ENCODE measurements around the gene C20orf204.

C20orf204 gene

DNA sequence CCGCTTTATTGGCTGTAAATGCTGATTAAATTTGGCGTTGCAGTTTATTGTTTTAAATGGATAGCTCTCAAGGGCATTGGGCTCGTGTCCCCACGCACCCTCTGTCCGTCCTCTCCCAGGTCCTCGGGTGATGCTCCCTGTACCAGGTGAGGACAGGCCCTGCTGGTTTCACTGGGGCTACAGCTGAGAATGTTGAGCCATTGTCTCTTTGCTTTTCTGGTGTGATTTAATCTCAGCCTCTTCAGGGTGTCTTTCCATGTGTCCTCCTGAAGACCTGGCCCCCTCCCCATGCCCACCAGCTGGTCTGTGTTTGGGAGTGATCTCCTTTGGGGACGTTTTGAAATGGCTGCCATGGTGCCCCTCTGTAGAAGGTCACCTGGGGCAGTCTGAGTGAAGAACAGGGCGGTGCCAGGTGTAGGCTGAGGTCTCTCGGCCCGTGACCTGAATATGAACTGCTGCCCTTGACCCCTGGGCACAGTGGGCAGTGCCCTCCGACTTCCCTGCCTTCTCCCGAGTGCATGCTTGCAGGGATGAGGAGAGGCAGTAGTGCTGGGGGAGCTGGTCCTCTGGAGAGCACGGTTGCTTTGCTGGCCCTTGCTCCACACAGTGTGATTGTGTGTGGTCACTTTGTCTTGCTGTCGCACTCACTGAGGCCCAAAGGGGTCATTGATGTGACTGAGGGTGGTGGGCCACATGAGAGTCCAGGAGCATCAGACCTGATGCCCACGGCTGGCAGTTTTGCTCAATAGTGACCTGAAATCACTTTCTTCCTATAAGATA is 12.4 kb upstream of the C20orf204 start:
- TF ChIP-seq, protein P1, sequence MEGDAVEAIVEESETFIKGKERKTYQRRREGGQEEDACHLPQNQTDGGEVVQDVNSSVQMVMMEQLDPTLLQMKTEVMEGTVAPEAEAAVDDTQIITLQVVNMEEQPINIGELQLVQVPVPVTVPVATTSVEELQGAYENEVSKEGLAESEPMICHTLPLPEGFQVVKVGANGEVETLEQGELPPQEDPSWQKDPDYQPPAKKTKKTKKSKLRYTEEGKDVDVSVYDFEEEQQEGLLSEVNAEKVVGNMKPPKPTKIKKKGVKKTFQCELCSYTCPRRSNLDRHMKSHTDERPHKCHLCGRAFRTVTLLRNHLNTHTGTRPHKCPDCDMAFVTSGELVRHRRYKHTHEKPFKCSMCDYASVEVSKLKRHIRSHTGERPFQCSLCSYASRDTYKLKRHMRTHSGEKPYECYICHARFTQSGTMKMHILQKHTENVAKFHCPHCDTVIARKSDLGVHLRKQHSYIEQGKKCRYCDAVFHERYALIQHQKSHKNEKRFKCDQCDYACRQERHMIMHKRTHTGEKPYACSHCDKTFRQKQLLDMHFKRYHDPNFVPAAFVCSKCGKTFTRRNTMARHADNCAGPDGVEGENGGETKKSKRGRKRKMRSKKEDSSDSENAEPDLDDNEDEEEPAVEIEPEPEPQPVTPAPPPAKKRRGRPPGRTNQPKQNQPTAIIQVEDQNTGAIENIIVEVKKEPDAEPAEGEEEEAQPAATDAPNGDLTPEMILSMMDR (IDR thresholded peaks at IDR 0.05; ENCODE audit: low read depth, low read length), result no peak
- no peak for DNase-seq (ENCODE audit: extremely low read depth, low read depth)

DNA sequence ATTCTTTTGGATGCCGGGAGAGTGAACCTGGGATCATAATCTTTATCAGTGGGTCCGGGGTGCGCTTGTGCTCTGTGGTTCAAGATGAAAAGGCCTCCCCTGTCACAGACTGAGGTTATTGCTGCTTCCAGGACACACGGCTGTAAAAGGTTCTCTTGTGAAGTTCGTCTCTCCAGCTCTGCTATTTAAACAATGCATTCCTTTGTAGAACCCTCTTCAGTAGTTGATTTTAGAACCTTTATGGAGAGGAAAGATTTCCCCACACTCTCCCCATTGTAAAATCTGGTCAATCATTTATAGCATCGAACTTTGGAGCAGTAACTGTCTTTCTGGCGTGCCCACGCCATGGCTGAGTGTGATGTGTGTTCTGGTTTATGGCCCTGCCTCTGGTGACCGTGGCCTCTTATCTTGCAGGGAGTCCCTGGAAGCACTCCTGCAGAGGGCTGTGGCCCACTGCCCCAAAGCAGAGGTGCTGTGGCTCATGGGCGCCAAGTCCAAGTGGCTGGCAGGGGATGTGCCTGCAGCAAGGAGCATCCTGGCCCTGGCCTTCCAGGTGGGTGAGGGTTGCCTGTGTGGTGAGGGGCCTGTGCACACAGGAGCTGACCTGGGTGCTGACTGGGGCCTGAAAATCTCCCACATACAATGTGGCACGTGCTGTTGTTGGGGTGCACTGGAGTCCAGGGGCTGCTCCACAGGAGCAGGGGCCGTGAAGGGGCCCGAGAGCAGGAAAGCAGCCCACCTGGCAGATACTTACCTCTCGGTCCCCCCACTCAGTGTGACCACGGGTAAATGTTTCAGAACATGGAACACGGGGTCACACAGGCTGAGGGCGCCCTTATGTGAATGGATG is 11.6 kb upstream of the C20orf204 start:
- DNase-seq (ENCODE audit: extremely low read depth, low read depth), result no peak
- TF ChIP-seq, protein P1 (IDR thresholded peaks at IDR 0.05; ENCODE audit: low read depth, low read length), result no peak

DNA sequence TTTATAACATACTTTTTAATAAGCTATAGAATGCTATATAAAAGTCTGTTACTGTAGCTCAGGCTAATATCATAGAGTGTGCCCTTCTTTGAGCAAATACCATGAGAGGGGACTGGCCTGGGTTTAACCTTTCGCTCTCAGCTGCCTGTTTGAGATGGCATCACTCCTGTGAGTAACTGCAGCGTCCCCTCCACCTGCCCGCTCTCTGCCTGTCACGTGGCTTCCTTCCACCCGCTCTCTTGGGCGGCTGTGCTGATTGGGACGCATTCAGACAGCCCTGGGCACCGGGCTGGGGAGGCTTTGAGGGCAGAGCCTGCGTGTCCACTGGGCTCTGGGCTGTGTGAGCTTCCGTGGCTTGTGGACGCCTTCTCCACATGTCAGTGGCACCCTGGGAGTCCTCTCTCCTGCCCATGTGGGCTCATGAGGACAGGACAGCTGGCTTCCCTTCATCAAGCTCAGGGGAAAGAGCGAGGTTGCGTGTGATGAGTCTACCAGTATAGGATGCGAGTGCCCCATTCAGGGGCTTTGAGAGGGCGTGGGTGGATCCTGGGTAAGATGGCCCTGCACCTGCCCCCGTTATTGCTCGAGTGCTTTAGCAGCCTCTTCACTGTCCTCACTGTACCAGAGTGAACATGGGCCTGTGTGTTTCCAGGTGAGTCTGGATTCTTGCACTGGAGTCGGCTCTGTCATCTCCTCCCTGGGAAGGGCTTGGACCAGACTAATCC is 10.7 kb upstream of the C20orf204 start:
- DNase-seq (ENCODE audit: extremely low read depth, low read depth), result no peak
- TF ChIP-seq, protein P1 (IDR thresholded peaks at IDR 0.05; ENCODE audit: low read depth, low read length), result no peak

DNA sequence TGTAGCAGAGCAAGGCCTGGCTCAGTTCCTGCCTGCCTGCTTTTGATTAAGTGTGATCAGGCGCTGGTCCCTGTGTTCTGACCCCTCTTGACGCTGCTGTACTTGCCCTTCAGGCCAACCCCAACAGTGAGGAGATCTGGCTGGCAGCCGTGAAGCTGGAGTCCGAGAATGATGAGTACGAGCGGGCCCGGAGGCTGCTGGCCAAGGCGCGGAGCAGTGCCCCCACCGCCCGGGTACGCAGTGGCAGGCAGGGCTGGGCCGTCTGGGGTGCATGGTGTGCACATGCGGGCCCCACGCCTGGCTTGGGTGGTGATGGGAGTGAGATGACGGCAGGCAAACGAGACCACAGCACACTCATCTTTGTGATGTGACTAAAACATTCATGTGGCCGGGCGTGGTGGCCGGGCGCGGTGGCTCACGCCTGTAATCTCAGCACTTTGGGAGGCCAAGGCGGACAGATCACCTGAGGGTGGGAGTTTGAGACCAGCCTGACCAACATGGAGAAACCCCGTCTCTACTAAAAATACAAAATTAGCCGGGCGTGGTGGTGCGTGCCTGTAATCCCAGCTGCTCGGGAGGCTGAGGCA is 10.1 kb upstream of the C20orf204 start:
- DNase-seq (ENCODE audit: extremely low read depth, low read depth), result no peak
- TF ChIP-seq, protein P1 (IDR thresholded peaks at IDR 0.05; ENCODE audit: low read depth, low read length), result no peak

DNA sequence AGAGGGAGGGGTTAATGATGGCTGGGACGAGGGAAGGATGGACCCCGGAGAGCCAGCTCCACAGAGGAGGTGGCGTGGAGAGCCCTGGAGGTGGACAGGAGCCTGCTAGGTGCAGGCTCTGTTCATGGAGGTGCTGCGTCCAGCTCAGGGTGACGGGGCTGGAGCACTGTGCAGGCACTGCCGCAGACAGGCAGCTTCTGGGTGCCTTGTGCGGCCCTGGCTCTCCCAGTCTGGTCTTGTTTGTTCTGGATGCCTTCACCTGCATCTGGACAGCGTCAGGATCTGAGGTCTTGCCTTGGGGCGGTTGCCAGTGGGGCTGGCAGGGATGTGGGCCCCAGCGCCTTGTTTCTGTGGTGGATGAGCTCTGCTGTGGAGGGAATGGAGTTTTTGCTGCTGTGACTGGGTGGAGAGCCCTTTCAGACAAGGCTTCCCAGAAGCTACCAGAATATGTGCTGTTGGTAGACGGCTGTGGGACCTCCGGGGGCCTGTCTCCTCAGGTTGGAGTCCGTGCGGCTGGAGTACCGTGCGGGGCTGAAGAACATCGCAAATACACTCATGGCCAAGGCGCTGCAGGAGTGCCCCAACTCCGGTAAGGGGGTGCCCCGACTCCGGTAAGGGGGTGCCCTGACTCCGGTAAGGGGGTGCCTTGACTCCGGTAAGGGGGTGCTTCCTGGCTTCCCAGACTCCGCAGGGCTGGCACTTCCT is 7.8 kb upstream of the C20orf204 start:
- DNase-seq (ENCODE audit: extremely low read depth, low read depth), result no peak

More for the DNA sequence above, 7.8 kb upstream of the C20orf204 start:
- TF ChIP-seq, protein P1 (IDR thresholded peaks at IDR 0.05; ENCODE audit: low read depth, low read length), result no peak
